SJCRH30 (cell line): ENCODE measurements around the gene SERPINA10. TPM values are rescaled to one million over a fixed set of nuclear protein-coding genes. Genes with fewer than 3 reads are reported as not detected.
"Not testable (repeated sequence)": the region's sequence is repeated elsewhere in the genome, so short reads cannot be mapped to it uniquely, and the experiment has no call there.

Experiments used
- DNase-seq, 2 experiments: peaks; one replicate each; pipeline ENCODE4 v3.0.0-alpha.2; 2015 to 2020
- H3K27ac ChIP-seq: fragments of 250-450 bp; sonication (Bioruptor Pico); 2 replicates; pipeline ENCODE4 v1.5.1; 2020; ENCODE audit warnings: mild to moderate bottlenecking, moderate library complexity
- H3K27me3 ChIP-seq: fragments of 250-450 bp; sonication (Bioruptor Pico); 2 replicates; pipeline ENCODE4 v1.5.1; 2020; ENCODE audit warnings: mild to moderate bottlenecking, moderate library complexity
- H3K36me3 ChIP-seq: fragments of 250-450 bp; sonication (Bioruptor Pico); 2 replicates; pipeline ENCODE4 v1.5.1; 2020; ENCODE audit warnings: mild to moderate bottlenecking, moderate library complexity
- H3K4me1 ChIP-seq: fragments of 250-450 bp; sonication (Bioruptor Pico); 2 replicates; pipeline ENCODE4 v1.5.1; 2020; ENCODE audit warnings: mild to moderate bottlenecking, moderate library complexity
- H3K4me3 ChIP-seq: fragments of 250-450 bp; sonication (Bioruptor Pico); 2 replicates; pipeline ENCODE4 v1.5.1; 2020; ENCODE audit warnings: mild to moderate bottlenecking, moderate library complexity
- H3K9me3 ChIP-seq: fragments of 250-450 bp; sonication (Bioruptor Pico); replicated peaks from 2 replicates; pipeline ENCODE4 v1.5.1; 2020; ENCODE audit warnings: mild to moderate bottlenecking, moderate library complexity
- total RNA-seq: library from RNA; depleted of rRNA; stranded (reverse); fragments of >200 nt; shearing (Covaris generic); gene quantifications from 2 replicates; pipeline ENCODE4 v1.2.3, GENCODE V29; 2014; rRNA removed

The SERPINA10 gene
- total RNA-seq, 1 experiment from 2014 or later, result not detected

DNA sequence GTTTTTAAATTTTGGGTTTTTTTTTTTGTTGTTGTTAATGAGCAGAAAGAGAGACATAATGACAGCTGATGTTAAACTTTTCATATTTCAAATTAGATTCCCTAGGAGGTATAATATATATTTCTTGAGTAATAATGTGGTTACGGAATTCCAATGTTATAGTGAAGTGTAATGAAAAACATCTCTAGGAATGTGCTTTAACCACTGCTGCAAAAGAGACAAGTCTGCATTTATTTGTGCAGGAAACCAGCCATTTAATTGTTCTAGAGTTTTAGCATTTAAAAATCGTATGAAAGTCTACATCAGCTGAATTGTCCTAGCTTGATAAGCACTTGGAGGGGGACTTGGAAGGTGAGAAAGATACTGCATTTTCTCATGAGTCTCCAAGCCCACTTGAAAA is 14.3 kb downstream of the SERPINA10 start:
- no peaks in the 10 kb centered on the region for H3K4me1 ChIP-seq
- no peaks in the 10 kb centered on the region for H3K9me3 ChIP-seq
- H3K27ac ChIP-seq, result no peak overlapping the region
- H3K27me3 ChIP-seq, result no peaks in the 10 kb centered on the region
- no peak overlapping the region for H3K4me3 ChIP-seq
- no peak for DNase-seq
- H3K36me3 ChIP-seq, result peaks cover 2% of the 10 kb centered on the region; the same call in 1 of the 2 replicates

DNA sequence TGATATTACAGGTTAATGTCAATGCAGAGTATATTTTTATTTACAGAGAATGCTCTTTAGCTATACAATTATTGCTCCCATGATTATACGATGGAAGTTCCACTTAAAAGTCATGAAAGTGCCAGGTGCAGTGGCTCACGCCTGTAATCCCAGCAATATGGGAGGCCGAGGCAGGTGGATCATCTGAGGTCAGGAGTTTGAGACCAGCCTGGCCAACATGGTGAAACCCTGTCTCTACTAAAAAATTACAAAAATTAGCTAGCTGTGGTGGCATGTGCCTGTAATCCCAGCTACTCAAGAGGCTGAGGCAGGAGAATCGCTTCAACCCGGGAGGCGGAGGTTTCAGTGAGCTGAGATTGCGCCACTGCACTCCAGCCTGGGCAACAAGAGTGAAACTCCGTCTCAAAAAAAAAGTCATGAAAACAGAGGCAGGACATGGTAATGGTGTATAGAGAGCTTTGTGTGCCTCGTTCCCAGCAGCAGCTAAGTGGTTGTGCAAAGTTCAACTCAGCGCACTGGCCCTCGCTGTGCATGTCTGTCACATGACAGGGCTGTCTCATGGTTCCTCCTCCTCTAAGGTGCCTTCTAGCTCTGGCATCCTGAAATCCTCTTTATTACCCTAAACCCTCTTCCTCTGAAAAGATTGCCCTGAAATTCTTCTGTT is 16.0 kb downstream of the SERPINA10 start:
- H3K4me3 ChIP-seq, H3K27me3 ChIP-seq, H3K36me3 ChIP-seq, H3K27ac ChIP-seq, H3K9me3 ChIP-seq, DNase-seq, H3K4me1 ChIP-seq: not testable (repeated sequence)

DNA sequence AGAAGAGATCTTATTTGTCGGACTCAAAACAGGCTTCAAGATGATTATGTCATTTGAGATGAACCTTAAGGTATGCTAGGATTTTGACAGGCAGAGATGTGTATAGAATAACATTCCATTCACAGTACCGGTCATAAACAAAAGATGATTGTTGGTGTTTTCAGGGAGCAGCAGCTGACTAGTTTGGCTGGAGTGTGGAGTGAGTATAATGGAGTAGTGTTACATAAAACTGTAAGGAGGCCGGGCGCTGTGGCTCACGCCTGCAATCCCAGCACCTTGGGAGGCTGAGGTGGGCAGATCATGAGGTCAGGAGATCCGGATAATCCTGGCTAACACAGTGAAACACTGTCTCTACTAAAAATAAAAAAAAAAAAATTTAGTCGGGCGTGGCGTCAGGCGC is 23.9 kb downstream of the SERPINA10 start:
- H3K4me1 ChIP-seq, result peaks cover 16% of the 10 kb centered on the region
- peak overlapping the region; percentile 35 for H3K4me3 ChIP-seq
- H3K27me3 ChIP-seq, result no peaks in the 10 kb centered on the region
- DNase-seq, result peak; percentile 89 to 91
- peaks cover 41% of the 10 kb centered on the region for H3K36me3 ChIP-seq
- peak overlapping the region; percentile 81 for H3K27ac ChIP-seq
- no peaks in the 10 kb centered on the region for H3K9me3 ChIP-seq

DNA sequence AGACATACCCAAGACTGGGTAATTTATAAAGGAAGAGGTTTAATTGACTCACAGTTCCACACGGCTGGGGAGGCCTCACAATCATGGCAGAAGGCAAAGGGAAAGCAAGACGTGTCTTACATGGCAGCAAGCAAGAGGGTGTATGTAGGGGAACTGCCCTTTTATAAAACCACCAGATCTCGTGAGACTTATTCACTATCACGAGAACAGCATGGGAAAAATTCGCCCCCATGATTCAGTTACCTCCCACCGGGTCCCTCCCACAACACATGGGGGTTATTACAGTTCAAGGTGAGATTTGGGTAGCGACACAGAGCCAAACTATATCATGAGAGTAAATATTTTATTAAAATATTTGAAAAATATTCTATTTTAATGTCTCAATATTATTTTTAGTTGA is 24.5 kb downstream of the SERPINA10 start:
- H3K36me3 ChIP-seq, result peaks cover 43% of the 10 kb centered on the region
- DNase-seq, result peak in 1 of 2 experiments; percentile 21
- H3K27me3 ChIP-seq, H3K4me3 ChIP-seq, H3K9me3 ChIP-seq: not testable (repeated sequence)
- H3K4me1 ChIP-seq, result peaks cover 16% of the 10 kb centered on the region
- H3K27ac ChIP-seq, result peak overlapping the region; percentile 81

DNA sequence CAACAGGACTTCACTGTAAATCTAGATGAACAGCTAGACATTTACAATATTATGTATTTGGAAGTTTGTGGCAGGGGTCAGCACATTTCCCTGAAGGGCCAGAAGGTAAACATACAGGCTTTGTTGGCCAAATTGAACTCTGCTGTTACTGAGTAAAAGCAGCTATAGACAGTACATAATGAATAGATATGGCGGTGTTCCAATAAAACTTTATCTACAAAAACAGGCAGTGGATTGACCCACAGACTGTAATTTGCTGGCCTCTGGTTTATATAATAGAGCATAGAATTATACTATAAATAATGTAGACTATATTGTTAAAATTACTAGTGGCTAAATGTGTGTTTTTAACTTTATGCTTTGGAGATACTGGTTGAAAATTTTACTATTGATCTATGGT is 25.7 kb downstream of the SERPINA10 start:
- DNase-seq, result no peak
- peaks cover 54% of the 10 kb centered on the region for H3K36me3 ChIP-seq
- H3K27ac ChIP-seq, result no peak overlapping the region
- no peak overlapping the region for H3K4me3 ChIP-seq
- H3K27me3 ChIP-seq, result no peaks in the 10 kb centered on the region
- peaks cover 16% of the 10 kb centered on the region for H3K4me1 ChIP-seq
- H3K9me3 ChIP-seq, result peaks cover 10% of the 10 kb centered on the region; the same call in 1 of the 2 replicates

DNA sequence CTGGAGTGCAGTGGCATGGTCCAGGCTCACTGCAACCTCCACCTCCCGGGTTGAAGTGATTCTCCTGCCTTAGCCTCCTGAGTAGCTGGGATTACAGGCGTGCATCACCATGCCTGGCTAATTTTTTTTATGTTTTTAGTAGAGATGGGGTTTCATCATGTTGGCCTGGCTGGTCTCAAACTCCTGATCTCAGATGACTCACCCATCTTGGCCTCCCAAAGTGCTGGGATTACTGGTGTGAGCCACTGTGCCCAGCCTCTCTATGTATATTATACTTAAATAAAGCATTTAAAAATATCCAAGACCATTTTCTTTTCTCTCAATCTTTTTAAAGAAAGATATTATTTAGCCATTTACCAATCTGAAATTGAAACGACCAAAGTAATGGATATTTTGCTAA is 28.9 kb downstream of the SERPINA10 start:
- not testable (repeated sequence) for H3K27ac ChIP-seq, DNase-seq
- peaks cover 69% of the 10 kb centered on the region for H3K36me3 ChIP-seq

DNA sequence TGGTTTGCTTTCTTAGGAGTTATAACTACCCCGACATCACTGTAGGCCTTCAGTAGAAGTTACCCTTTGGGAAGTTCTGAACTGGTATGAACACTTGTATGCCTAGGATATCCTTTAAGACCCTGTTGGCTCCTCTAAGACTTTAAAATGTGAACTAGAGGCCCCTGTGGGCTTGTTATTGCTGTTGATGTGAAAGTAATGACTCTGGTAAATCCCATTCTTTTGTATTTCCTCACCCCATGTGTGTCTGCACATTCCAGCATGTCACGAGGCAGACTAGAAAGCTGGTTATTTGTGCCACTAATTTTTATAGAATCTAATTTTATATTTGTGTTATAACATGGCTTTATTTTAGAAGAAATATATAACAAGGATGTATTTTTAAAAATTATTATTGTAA is 48.9 kb downstream of the SERPINA10 start:
- no peak for DNase-seq
- no peak overlapping the region for H3K27ac ChIP-seq
- no peaks in the 10 kb centered on the region for H3K4me1 ChIP-seq
- no peak overlapping the region for H3K4me3 ChIP-seq
- no peaks in the 10 kb centered on the region for H3K9me3 ChIP-seq
- H3K27me3 ChIP-seq, result no peaks in the 10 kb centered on the region
- peaks cover 39% of the 10 kb centered on the region for H3K36me3 ChIP-seq

More for the DNA sequence above, 28.9 kb downstream of the SERPINA10 start:
- not testable (repeated sequence) for H3K4me3 ChIP-seq, H3K9me3 ChIP-seq, H3K27me3 ChIP-seq, H3K4me1 ChIP-seq

DNA sequence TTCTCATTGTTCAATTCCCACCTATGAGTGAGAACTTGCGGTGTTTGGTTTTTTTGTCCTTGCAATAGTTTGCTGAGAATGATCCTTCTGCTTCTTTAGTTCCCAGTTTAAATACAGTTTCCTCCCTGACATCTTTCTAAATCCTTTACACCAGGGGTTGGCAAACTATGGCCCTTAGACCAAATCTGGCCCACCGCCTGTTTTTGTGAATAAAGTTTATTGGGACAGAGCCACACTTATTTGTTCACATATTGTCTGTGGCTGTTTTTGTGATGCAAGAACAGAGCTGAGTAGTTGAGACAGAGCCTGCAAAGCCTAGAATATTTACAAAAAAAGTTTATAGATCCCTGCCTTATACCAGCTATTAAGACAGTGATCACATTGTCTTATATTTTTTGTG is 53.7 kb downstream of the SERPINA10 start:
- Histone ChIP-seq H3K4me1 (no peaks in the 10 kb centered on the region), H3K9me3 (no peaks in the 10 kb centered on the region)

DNA sequence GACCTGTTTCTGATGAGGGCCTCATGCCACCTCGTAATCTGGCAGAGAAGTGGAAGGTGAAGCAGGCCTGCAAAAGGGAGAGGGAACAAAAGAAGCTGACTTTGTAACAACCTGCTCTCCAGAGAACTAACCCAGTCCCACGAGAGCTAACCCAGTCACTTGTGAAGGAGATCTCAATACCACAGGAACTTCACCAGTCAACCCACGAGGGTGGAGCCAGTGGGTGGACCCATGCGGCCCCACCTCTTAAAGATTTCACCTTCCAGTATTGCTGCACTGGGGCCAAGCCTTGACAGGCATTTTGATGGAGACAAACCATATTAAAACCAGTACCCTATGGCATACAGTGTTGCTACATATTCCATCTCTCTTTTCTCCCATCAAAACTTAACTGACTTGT is 55.1 kb downstream of the SERPINA10 start:
- no peak for DNase-seq
- Histone ChIP-seq H3K4me3 (no peak overlapping the region), H3K4me1 (no peaks in the 10 kb centered on the region), H3K9me3 (no peaks in the 10 kb centered on the region), H3K27me3 (no peaks in the 10 kb centered on the region), H3K27ac (no peak overlapping the region), H3K36me3 (peaks cover 22% of the 10 kb centered on the region)

More for the DNA sequence above, 53.7 kb downstream of the SERPINA10 start:
- H3K36me3 ChIP-seq, result peaks cover 25% of the 10 kb centered on the region
- DNase-seq, result no peak
- H3K27me3 ChIP-seq, result no peaks in the 10 kb centered on the region
- H3K4me3 ChIP-seq, result no peak overlapping the region
- H3K27ac ChIP-seq, result no peak overlapping the region

DNA sequence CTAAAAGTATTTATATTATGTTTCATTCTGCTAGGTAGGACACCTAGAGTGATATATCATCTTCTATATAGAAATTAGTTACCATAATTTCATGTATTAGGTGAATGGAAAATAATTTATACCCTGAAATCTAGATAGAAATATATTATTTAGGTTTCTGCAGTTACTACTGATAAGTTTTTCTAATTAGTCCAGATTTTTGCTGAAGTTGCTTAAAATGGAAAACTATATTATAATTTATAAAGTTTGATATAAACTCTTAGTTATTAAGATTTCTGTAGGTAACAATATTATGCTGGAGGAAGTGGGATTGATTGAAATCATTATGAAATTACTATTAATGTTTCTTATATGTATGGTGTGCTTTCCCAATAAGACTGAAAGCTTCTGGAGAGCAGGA is 56.0 kb downstream of the SERPINA10 start:
- no peak for DNase-seq
- Histone ChIP-seq H3K9me3 (no peaks in the 10 kb centered on the region), H3K4me1 (no peaks in the 10 kb centered on the region), H3K27me3 (no peaks in the 10 kb centered on the region), H3K36me3 (peaks cover 23% of the 10 kb centered on the region), H3K4me3 (no peak overlapping the region), H3K27ac (no peak overlapping the region)

Other genes with a start within 250 kb of the SERPINA10 start
- 187 and 191 TPM in 2 replicates for gene DDX24, start 212.1 kb downstream of the SERPINA10 start, total RNA-seq
- gene IFI27L1, start 212.0 kb downstream of the SERPINA10 start, total RNA-seq, result 9.5 and 11.9 TPM in 2 replicates
- gene IFI27, start 182.5 kb downstream of the SERPINA10 start, total RNA-seq, result 0.55 and 0.81 TPM in 2 replicates
- gene IFI27L2, start 163.7 kb downstream of the SERPINA10 start, total RNA-seq, result 24.2 and 24.4 TPM in 2 replicates
- 35.5 and 47.1 TPM in 2 replicates for gene PPP4R4, start 118.9 kb downstream of the SERPINA10 start, total RNA-seq
- not detected in 2 replicates for gene SERPINA6, start 30.1 kb upstream of the SERPINA10 start, total RNA-seq
- gene SERPINA2, start 73.4 kb upstream of the SERPINA10 start, total RNA-seq, result not detected in 2 replicates
- gene SERPINA1, start 95.3 kb upstream of the SERPINA10 start, total RNA-seq, result 0.08 TPM in 1 of 2 replicates, not detected in the other
- not detected in 2 replicates for gene SERPINA11, start 159.5 kb upstream of the SERPINA10 start, total RNA-seq
- gene SERPINA9, start 182.9 kb upstream of the SERPINA10 start, total RNA-seq, result not detected in 2 replicates
- not detected in 2 replicates for gene SERPINA12, start 216.2 kb upstream of the SERPINA10 start, total RNA-seq